BE2C (cell line): Measurements from ENCODE around the gene DPYSL4.

Source experiments
- DNase-seq: peaks from one replicate; pipeline ENCODE4 v3.0.0-alpha.2; 2020
- H3K27me3 ChIP-seq: fragments of 250-450 bp; sonication (Bioruptor Pico); 2 replicates; pipeline ENCODE4 v1.5.1; 2020; ENCODE audit warnings: mild to moderate bottlenecking
- H3K36me3 ChIP-seq: fragments of 250-450 bp; sonication (Bioruptor Pico); 2 replicates; pipeline ENCODE4 v1.5.1; 2020; ENCODE audit warnings: mild to moderate bottlenecking
- H3K4me1 ChIP-seq: fragments of 250-450 bp; sonication (Bioruptor Pico); 2 replicates; pipeline ENCODE4 v1.5.1; 2020
- H3K4me3 ChIP-seq: 2 replicates; pipeline ENCODE4 v1.5.1; 2011; ENCODE audit warnings: low read depth, low read length
- H3K9me3 ChIP-seq: fragments of 250-450 bp; sonication (Bioruptor Pico); 2 replicates; pipeline ENCODE4 v1.5.1; 2020
- CTCF ChIP-seq: IDR thresholded peaks from 2 replicates; pipeline ENCODE4 v1.5.1; 2012; ENCODE audit warnings: mild to moderate bottlenecking, low read depth, low read length

DPYSL4 gene

GRCh38 chr10:132162021-132162531, 24.7 kb upstream of the DPYSL4 start:
- H3K27me3 ChIP-seq = no peaks in the 10 kb centered on the region
- H3K9me3 ChIP-seq = no peaks in the 10 kb centered on the region
- no peak for DNase-seq
- TF ChIP-seq CTCF = no peak
- H3K4me1 ChIP-seq = no peaks in the 10 kb centered on the region
- no peaks in the 10 kb centered on the region for H3K36me3 ChIP-seq
- no peak overlapping the region for H3K4me3 ChIP-seq

GRCh38 chr10:132162590-132163277, 24.0 kb upstream of the DPYSL4 start:
- Histone ChIP-seq H3K4me3 (no peak overlapping the region), H3K9me3 (no peaks in the 10 kb centered on the region), H3K4me1 (no peaks in the 10 kb centered on the region), H3K36me3 (no peaks in the 10 kb centered on the region), H3K27me3 (no peaks in the 10 kb centered on the region)
- TF ChIP-seq CTCF = no peak
- no peak for DNase-seq

- Histone ChIP-seq H3K9me3 (no peaks in the 10 kb centered on the region), H3K27me3 (no peaks in the 10 kb centered on the region), H3K36me3 (no peaks in the 10 kb centered on the region), H3K4me3 (no peak overlapping the region), H3K4me1 (no peaks in the 10 kb centered on the region)
- peak; percentile 63 for DNase-seq
- TF ChIP-seq CTCF = no peak
These were observed 23.4 kb upstream of the DPYSL4 start for GRCh38 chr10:132163278-132163765.

- Histone ChIP-seq H3K4me1 (no peaks in the 10 kb centered on the region), H3K27me3 (no peaks in the 10 kb centered on the region), H3K36me3 (no peaks in the 10 kb centered on the region), H3K4me3 (no peak overlapping the region), H3K9me3 (no peaks in the 10 kb centered on the region)
- no peak for DNase-seq
- TF ChIP-seq CTCF = no peak
These were observed 22.8 kb upstream of the DPYSL4 start for GRCh38 chr10:132163826-132164515.

GRCh38 chr10:132164761-132165278, 21.9 kb upstream of the DPYSL4 start:
- Histone ChIP-seq H3K9me3 (no peaks in the 10 kb centered on the region), H3K4me1 (no peaks in the 10 kb centered on the region), H3K4me3 (no peak overlapping the region), H3K36me3 (no peaks in the 10 kb centered on the region), H3K27me3 (no peaks in the 10 kb centered on the region)
- DNase-seq = no peak
- no peak for TF ChIP-seq CTCF
